ENCODE results near the gene CCDC192. TPM values are rescaled to one million over a fixed set of nuclear protein-coding genes. Genes with fewer than 3 reads are reported as not detected.
A peak's percentile ranks its signal among the peaks of the same experiment; 100 is the strongest.
"Not testable (repeated sequence)": the region's sequence is repeated elsewhere in the genome, so short reads cannot be mapped to it uniquely, and the experiment has no call there.

CCDC192 gene
- total RNA-seq, 1 donor from 2014 or later: not detected

- H3K27ac ChIP-seq: peak overlapping the region; percentile 50
- H3K9me3 ChIP-seq (ENCODE audit: low read depth): no peaks in the 10 kb centered on the region
- Mint-ChIP-seq H3K4me3 (peak overlapping the region; percentile 14), H3K4me1 (peaks cover 22% of the 10 kb centered on the region), H3K27me3 (ENCODE audit: insufficient read depth, low read depth) (peaks cover 8% of the 10 kb centered on the region), H3K27ac (peak overlapping the region; percentile 90), H3K36me3 (no peaks in the 10 kb centered on the region), H3K9me3 (no peaks in the 10 kb centered on the region)
- no peaks in the 10 kb centered on the region for H3K36me3 ChIP-seq
- peak overlapping the region; percentile 25 for H3K4me2 ChIP-seq
- TF ChIP-seq EZH2 (IDR thresholded peaks at IDR 0.05) (no peak), CTCF (IDR thresholded peaks at IDR 0.05) (no peak), EZH2phosphoT487 (IDR thresholded peaks at IDR 0.05) (no peak)
- peak overlapping the region; percentile 63 for H2AFZ ChIP-seq (replicated peaks)
- H3K9ac ChIP-seq: no peak overlapping the region
- peak; percentile 52 for DNase-seq (ENCODE audit: low spot score)
- H4K20me1 ChIP-seq (ENCODE audit: low read depth): no peaks in the 10 kb centered on the region
- H3K4me1 ChIP-seq: peaks cover 18% of the 10 kb centered on the region
- H3F3A ChIP-seq (ENCODE audit: low read depth): peaks cover 10% of the 10 kb centered on the region
- no peaks in the 10 kb centered on the region for H3K27me3 ChIP-seq
- no peaks in the 10 kb centered on the region for H3K79me2 ChIP-seq (ENCODE audit: low read depth)
- no peak overlapping the region for H3K4me3 ChIP-seq
These were observed 141.4 kb downstream of the CCDC192 start for GRCh38 chr5:127844581-127845021.

GRCh38 chr5:127846884-127847283 is 143.7 kb downstream of the CCDC192 start:
- H3K4me2 ChIP-seq: no peak overlapping the region
- no peak overlapping the region for H3K9ac ChIP-seq
- no peaks in the 10 kb centered on the region for H3K36me3 ChIP-seq
- H2AFZ ChIP-seq (replicated peaks): no peak overlapping the region
- H3K27me3 ChIP-seq: no peaks in the 10 kb centered on the region
- H3K9me3 ChIP-seq (ENCODE audit: low read depth): no peaks in the 10 kb centered on the region
- H3K27me3 Mint-ChIP-seq (ENCODE audit: insufficient read depth, low read depth): peaks cover 6% of the 10 kb centered on the region
- H4K20me1 ChIP-seq (ENCODE audit: low read depth): no peaks in the 10 kb centered on the region
- H3K27ac ChIP-seq: no peak overlapping the region
- no peak overlapping the region for H3K4me3 ChIP-seq
- H3K79me2 ChIP-seq (ENCODE audit: low read depth): no peaks in the 10 kb centered on the region
- H3K4me3 Mint-ChIP-seq: no peak overlapping the region
- peaks cover 25% of the 10 kb centered on the region for H3K4me1 Mint-ChIP-seq
- no peak for TF ChIP-seq EZH2 (IDR thresholded peaks at IDR 0.05)
- no peak for TF ChIP-seq EZH2phosphoT487 (IDR thresholded peaks at IDR 0.05)
- TF ChIP-seq CTCF (IDR thresholded peaks at IDR 0.05): no peak
- DNase-seq (ENCODE audit: low spot score): no peak
- peaks cover 10% of the 10 kb centered on the region for H3F3A ChIP-seq (ENCODE audit: low read depth)
- no peak overlapping the region for H3K27ac Mint-ChIP-seq
- no peaks in the 10 kb centered on the region for H3K36me3 Mint-ChIP-seq
- H3K9me3 Mint-ChIP-seq: no peaks in the 10 kb centered on the region
- peaks cover 20% of the 10 kb centered on the region for H3K4me1 ChIP-seq

DNA sequence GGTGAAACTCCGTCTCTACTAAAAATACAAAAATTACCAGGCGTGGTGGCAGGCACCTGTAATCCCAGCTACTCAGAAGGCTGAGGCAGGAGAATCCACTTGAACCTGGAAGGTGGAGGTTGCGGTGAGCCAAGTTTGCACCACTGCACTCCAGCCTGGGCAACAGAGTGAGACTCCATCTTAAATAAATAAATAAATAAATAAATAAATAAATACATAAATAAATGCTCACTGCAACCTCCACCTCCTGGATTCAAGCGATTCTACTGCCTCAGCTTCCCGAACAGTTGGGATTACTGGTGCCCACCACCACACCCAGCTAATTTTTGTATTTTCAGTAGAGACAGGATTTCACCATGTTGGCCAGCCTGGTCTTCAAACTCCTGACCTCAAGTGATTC is 144.4 kb downstream of the CCDC192 start:
- H3K4me3 Mint-ChIP-seq; H3K9me3 ChIP-seq (ENCODE audit: low read depth); H4K20me1 ChIP-seq (ENCODE audit: low read depth); H2AFZ ChIP-seq (replicated peaks); H3K27ac ChIP-seq; H3K9ac ChIP-seq; H3K27ac Mint-ChIP-seq; H3K4me3 ChIP-seq; H3K27me3 ChIP-seq; H3K36me3 ChIP-seq; H3K27me3 Mint-ChIP-seq (ENCODE audit: insufficient read depth, low read depth); H3K36me3 Mint-ChIP-seq; H3K9me3 Mint-ChIP-seq; H3K4me2 ChIP-seq; DNase-seq (ENCODE audit: low spot score); H3K79me2 ChIP-seq (ENCODE audit: low read depth): not testable (repeated sequence)
- H3K4me1 Mint-ChIP-seq: peaks cover 25% of the 10 kb centered on the region
- Histone ChIP-seq H3K4me1 (peaks cover 20% of the 10 kb centered on the region), H3F3A (ENCODE audit: low read depth) (peaks cover 10% of the 10 kb centered on the region)

DNA sequence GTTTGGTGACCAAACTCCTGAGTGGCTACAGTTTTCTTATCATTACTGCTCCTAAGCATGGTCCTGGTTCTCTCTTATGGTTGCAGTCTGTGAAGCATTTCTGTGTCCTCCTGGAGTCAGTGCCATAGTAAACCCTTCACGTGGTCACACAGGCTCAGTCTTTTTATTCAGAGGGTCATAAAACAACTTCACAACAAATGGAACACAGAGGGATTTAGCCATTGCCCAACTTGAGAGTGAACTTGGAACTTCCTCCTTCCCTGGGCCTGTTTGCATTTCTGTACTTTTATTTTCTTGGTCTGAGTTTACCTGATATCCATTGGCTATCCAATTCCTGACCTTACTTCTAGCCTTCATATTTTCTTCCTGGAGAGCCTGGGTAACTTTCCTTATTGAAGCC is 144.9 kb downstream of the CCDC192 start:
- TF ChIP-seq CTCF (IDR thresholded peaks at IDR 0.05) (no peak), EZH2phosphoT487 (IDR thresholded peaks at IDR 0.05) (no peak), EZH2 (IDR thresholded peaks at IDR 0.05) (no peak)
- H3K27me3 Mint-ChIP-seq (ENCODE audit: insufficient read depth, low read depth): peaks cover 6% of the 10 kb centered on the region
- no peaks in the 10 kb centered on the region for H3K27me3 ChIP-seq
- H3K9ac ChIP-seq: no peak overlapping the region
- H3K36me3 Mint-ChIP-seq: no peaks in the 10 kb centered on the region
- H3K4me2 ChIP-seq: no peak overlapping the region
- H3K79me2 ChIP-seq (ENCODE audit: low read depth): no peaks in the 10 kb centered on the region
- peaks cover 20% of the 10 kb centered on the region for H3K4me1 ChIP-seq
- no peak overlapping the region for H3K27ac ChIP-seq
- no peak overlapping the region for H3K27ac Mint-ChIP-seq
- H3K9me3 Mint-ChIP-seq: no peaks in the 10 kb centered on the region
- H4K20me1 ChIP-seq (ENCODE audit: low read depth): no peaks in the 10 kb centered on the region
- H3F3A ChIP-seq (ENCODE audit: low read depth): peaks cover 10% of the 10 kb centered on the region
- no peak overlapping the region for H2AFZ ChIP-seq (replicated peaks)
- H3K4me3 ChIP-seq: no peak overlapping the region
- no peaks in the 10 kb centered on the region for H3K9me3 ChIP-seq (ENCODE audit: low read depth)
- H3K4me3 Mint-ChIP-seq: no peak overlapping the region
- peaks cover 25% of the 10 kb centered on the region for H3K4me1 Mint-ChIP-seq
- H3K36me3 ChIP-seq: no peaks in the 10 kb centered on the region
- no peak for DNase-seq (ENCODE audit: low spot score)
